Neural cell (in vitro differentiated cells): ENCODE data around the gene ETFA. TPM values are rescaled to one million over a fixed set of nuclear protein-coding genes. Genes with fewer than 3 reads are reported as not detected.

Experiments
- H2AFZ ChIP-seq: fragments of 200-600, 300-800 bp; sonication (generic), shearing (Covaris generic); 2 replicates; pipeline ENCODE4 v1.6.0; 2014; ENCODE audit warnings: low read depth, mild to moderate bottlenecking, antibody characterized with exemption, low read length, moderate library complexity
- H3F3A ChIP-seq: fragments of 200-600 bp; shearing (Covaris generic); 2 replicates; pipeline ENCODE4 v1.6.1; 2016; ENCODE audit warnings: mild to moderate bottlenecking, moderate library complexity, mixed read lengths, antibody characterized with exemption, low read length; ENCODE audit not compliant: insufficient read depth, poor library complexity, severe bottlenecking
- H3K27ac ChIP-seq: fragments of 200-600, 300-800 bp; sonication (generic), shearing (Covaris generic); 2 replicates; pipeline ENCODE4 v1.5.1; 2014; ENCODE audit warnings: mild to moderate bottlenecking, low read length, moderate library complexity
- H3K27me3 ChIP-seq: fragments of 300-800, 200-600 bp; sonication (generic), shearing (Covaris generic); 2 replicates; pipeline ENCODE4 v1.6.0; 2014; ENCODE audit warnings: mild to moderate bottlenecking, low read depth, low read length, moderate library complexity; ENCODE audit not compliant: insufficient read depth
- H3K36me3 ChIP-seq: fragments of 300-800, 200-600 bp; sonication (generic), shearing (Covaris generic); 2 replicates; pipeline ENCODE4 v1.5.1; 2014; ENCODE audit warnings: mild to moderate bottlenecking, antibody characterized with exemption, low read length, moderate library complexity; ENCODE audit not compliant: insufficient read depth
- H3K4me2 ChIP-seq: fragments of 300-800, 200-600 bp; sonication (generic), shearing (Covaris generic); 2 replicates; pipeline ENCODE4 v1.6.0; 2014; ENCODE audit warnings: mild to moderate bottlenecking, low read length
- H3K4me3 ChIP-seq: fragments of 300-800, 200-600 bp; sonication (generic), shearing (Covaris generic); 2 replicates; pipeline ENCODE4 v1.5.1; 2014; ENCODE audit warnings: mild to moderate bottlenecking, low read length, moderate library complexity
- H3K79me2 ChIP-seq: fragments of 200-600 bp; shearing (Covaris generic); replicated peaks from 2 replicates; pipeline ENCODE4 v1.6.0; 2014; ENCODE audit warnings: mild to moderate bottlenecking, low read length, moderate library complexity; ENCODE audit not compliant: insufficient read depth
- H3K9ac ChIP-seq: fragments of 300-800, 200-600 bp; sonication (generic), shearing (Covaris generic); 2 replicates; pipeline ENCODE4 v1.6.1; 2016; ENCODE audit warnings: mild to moderate bottlenecking, low read length, mixed read lengths
- H3K9me2 ChIP-seq: fragments of 200-600 bp; shearing (Covaris generic); 2 replicates; pipeline ENCODE4 v1.6.1; 2016; ENCODE audit warnings: mild to moderate bottlenecking, low read length, mixed read lengths; ENCODE audit not compliant: insufficient read depth
- H3K9me3 ChIP-seq: fragments of 200-600, 300-800 bp; sonication (generic), shearing (Covaris generic); 2 replicates; pipeline ENCODE4 v1.6.1; 2016; ENCODE audit warnings: mild to moderate bottlenecking, mixed run types, low read length, moderate library complexity, mixed read lengths
- H4K20me1 ChIP-seq: fragments of 200-600 bp; shearing (Covaris generic); 2 replicates; pipeline ENCODE4 v1.6.1; 2016; ENCODE audit warnings: mild to moderate bottlenecking, mixed run types; ENCODE audit not compliant: insufficient read depth
- CTCF ChIP-seq: fragments of 450-650 bp; IDR thresholded peaks from 2 replicates; pipeline ENCODE4 v1.5.1; 2014; ENCODE audit warnings: antibody characterized with exemption, mild to moderate bottlenecking, moderate library complexity; ENCODE audit not compliant: poor library complexity, severe bottlenecking
- EP300 ChIP-seq: fragments of 450-650 bp; conservative IDR thresholded peaks from 2 replicates; pipeline ENCODE4 v1.6.1; 2014; ENCODE audit warnings: antibody characterized with exemption, mild to moderate bottlenecking, moderate library complexity; ENCODE audit not compliant: poor library complexity, severe bottlenecking
- EZH2 ChIP-seq: fragments of 200-600, 300-800 bp; shearing (Covaris generic), sonication (generic); IDR thresholded peaks from 2 replicates; pipeline ENCODE4 v1.6.1; 2014; ENCODE audit warnings: antibody characterized with exemption, low read length, borderline replicate concordance, mild to moderate bottlenecking; ENCODE audit not compliant: insufficient read depth, poor library complexity, severe bottlenecking
- MXI1 ChIP-seq: fragments of 450-650 bp; conservative IDR thresholded peaks from 2 replicates; pipeline ENCODE4 v1.6.1; 2014; ENCODE audit warnings: antibody characterized with exemption, mild to moderate bottlenecking; ENCODE audit not compliant: poor library complexity, severe bottlenecking
- POLR2AphosphoS5 ChIP-seq: IDR thresholded peaks from 2 replicates; pipeline ENCODE4 v1.6.1; 2012
- RAD21 ChIP-seq: fragments of 450-650 bp; conservative IDR thresholded peaks from 2 replicates; pipeline ENCODE4 v1.6.1; 2014; ENCODE audit warnings: antibody characterized with exemption, mild to moderate bottlenecking, moderate library complexity
- REST ChIP-seq: IDR thresholded peaks from 2 replicates; pipeline ENCODE4 v1.6.1; 2012; ENCODE audit warnings: borderline replicate concordance
- SMC3 ChIP-seq: fragments of 450-650 bp; conservative IDR thresholded peaks from 2 replicates; pipeline ENCODE4 v1.6.1; 2014; ENCODE audit warnings: antibody characterized with exemption, mild to moderate bottlenecking, moderate library complexity; ENCODE audit not compliant: poor library complexity
- TAF1 ChIP-seq: IDR thresholded peaks from 2 replicates; pipeline ENCODE4 v1.6.1; 2012; ENCODE audit warnings: low read depth
- polyA plus RNA-seq: library from polyadenylated mRNA; depleted of rRNA; stranded (reverse); fragments of >200 nt; gene quantifications from 2 replicates; pipeline ENCODE4 v1.2.3, GENCODE V29; 2014

ETFA gene
- polyA plus RNA-seq, 1 donor from 2014 or later = 145 TPM

GRCh38 chr15:76185716-76186115 is 125.6 kb downstream of the ETFA start (continued):
- no peak for TF ChIP-seq REST

GRCh38 chr15:76184650-76185035 is 126.6 kb downstream of the ETFA start:
- TF ChIP-seq POLR2AphosphoS5 = no peak
- TF ChIP-seq TAF1 = no peak
- no peak for TF ChIP-seq RAD21
- no peak for TF ChIP-seq EZH2
- no peak for TF ChIP-seq CTCF
- TF ChIP-seq MXI1 = no peak
- no peak for TF ChIP-seq SMC3
- TF ChIP-seq REST = no peak
- TF ChIP-seq EP300 = no peak
- no peaks in the 10 kb centered on the region for H4K20me1 ChIP-seq
- no peaks in the 10 kb centered on the region for H3K9me2 ChIP-seq
- no peak overlapping the region for H2AFZ ChIP-seq
- H3K27ac ChIP-seq = no peak overlapping the region
- no peaks in the 10 kb centered on the region for H3K27me3 ChIP-seq
- H3K36me3 ChIP-seq = no peaks in the 10 kb centered on the region
- H3K79me2 ChIP-seq = no peaks in the 10 kb centered on the region
- H3K4me3 ChIP-seq = no peak overlapping the region
- H3K4me2 ChIP-seq = no peak overlapping the region
- H3K9ac ChIP-seq = no peak overlapping the region
- no peaks in the 10 kb centered on the region for H3K9me3 ChIP-seq
- no peaks in the 10 kb centered on the region for H3F3A ChIP-seq
